Purkinje cell (primary cell): Measurements from ENCODE around the gene CHCHD3. TPM values are rescaled to one million over a fixed set of nuclear protein-coding genes. Genes with fewer than 3 reads are reported as not detected.

Source experiments
- polyA plus RNA-seq: library from polyadenylated mRNA; unstranded; fragments of >200 nt; fragmentation: Nextera tagmentation; gene quantifications from 2 replicates; pipeline ENCODE4 v1.2.1, GENCODE V29; 2014

CHCHD3 gene
- 24.4 and 30.6 TPM in 2 replicates for polyA plus RNA-seq

GRCh38 chr7:133081599-133082389 lies at the start of gene CHCHD3:
CHCHD3 (minus strand) TSS chr7:133082090; CDS start chr7:133081937, 153 bp downstream.

Other genes with a start within 250 kb of the CHCHD3 start
- 42.1 and 49.3 TPM in 2 replicates for gene EXOC4, start 171.0 kb upstream of the CHCHD3 start, polyA plus RNA-seq